Measurements from ENCODE around the gene NES. TPM values are rescaled to one million over a fixed set of nuclear protein-coding genes. Genes with fewer than 3 reads are reported as not detected.
A peak's percentile ranks its signal among the peaks of the same experiment; 100 is the strongest.

NES gene, protein sequence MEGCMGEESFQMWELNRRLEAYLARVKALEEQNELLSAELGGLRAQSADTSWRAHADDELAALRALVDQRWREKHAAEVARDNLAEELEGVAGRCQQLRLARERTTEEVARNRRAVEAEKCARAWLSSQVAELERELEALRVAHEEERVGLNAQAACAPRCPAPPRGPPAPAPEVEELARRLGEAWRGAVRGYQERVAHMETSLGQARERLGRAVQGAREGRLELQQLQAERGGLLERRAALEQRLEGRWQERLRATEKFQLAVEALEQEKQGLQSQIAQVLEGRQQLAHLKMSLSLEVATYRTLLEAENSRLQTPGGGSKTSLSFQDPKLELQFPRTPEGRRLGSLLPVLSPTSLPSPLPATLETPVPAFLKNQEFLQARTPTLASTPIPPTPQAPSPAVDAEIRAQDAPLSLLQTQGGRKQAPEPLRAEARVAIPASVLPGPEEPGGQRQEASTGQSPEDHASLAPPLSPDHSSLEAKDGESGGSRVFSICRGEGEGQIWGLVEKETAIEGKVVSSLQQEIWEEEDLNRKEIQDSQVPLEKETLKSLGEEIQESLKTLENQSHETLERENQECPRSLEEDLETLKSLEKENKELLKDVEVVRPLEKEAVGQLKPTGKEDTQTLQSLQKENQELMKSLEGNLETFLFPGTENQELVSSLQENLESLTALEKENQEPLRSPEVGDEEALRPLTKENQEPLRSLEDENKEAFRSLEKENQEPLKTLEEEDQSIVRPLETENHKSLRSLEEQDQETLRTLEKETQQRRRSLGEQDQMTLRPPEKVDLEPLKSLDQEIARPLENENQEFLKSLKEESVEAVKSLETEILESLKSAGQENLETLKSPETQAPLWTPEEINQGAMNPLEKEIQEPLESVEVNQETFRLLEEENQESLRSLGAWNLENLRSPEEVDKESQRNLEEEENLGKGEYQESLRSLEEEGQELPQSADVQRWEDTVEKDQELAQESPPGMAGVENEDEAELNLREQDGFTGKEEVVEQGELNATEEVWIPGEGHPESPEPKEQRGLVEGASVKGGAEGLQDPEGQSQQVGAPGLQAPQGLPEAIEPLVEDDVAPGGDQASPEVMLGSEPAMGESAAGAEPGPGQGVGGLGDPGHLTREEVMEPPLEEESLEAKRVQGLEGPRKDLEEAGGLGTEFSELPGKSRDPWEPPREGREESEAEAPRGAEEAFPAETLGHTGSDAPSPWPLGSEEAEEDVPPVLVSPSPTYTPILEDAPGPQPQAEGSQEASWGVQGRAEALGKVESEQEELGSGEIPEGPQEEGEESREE (N-terminal part only)
- not detected for total RNA-seq

DNA sequence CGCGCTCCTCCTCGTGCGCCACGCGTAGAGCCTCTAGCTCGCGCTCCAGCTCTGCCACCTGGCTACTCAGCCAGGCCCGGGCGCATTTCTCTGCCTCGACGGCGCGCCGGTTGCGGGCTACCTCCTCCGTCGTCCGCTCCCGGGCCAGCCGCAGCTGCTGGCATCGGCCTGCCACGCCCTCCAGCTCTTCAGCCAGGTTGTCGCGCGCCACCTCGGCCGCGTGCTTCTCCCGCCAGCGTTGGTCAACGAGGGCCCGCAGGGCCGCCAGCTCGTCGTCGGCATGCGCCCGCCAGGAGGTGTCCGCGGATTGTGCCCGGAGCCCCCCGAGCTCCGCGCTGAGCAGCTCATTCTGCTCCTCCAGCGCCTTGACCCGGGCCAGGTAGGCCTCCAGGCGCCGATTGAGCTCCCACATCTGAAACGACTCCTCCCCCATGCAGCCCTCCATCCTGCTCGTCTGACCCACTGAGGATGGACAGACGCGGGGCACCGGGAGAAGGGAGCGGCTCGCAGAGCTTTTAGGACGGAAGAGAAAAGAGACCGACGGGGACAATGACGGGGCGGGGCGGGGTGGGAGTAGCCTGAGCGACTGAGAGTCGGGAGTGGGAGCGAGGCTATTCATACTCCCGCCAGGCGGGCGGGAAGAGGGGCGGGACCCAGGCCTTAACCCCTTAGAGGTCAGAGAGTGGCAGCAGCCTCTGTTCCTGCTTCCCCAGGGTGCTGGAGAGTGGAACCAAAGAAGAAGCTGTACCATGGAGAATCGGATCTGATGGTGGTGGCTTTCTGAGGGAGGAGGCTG lies at the start of gene NES:
TSS of gene NES (minus strand) at position 588 of the 796 bp plus-strand sequence. CDS start at position 445, 143 bp downstream.
- H3K36me3 Mint-ChIP-seq = no peaks in the 10 kb centered on the region
- H3K9me3 Mint-ChIP-seq = no peaks in the 10 kb centered on the region
- ATAC-seq = no peak
- peak within 1 kb of the TSS in 1 of 2 donors; percentile 21 for H3K27ac Mint-ChIP-seq
- H3K4me3 Mint-ChIP-seq = no peak within 1 kb of the TSS
- H3K4me1 Mint-ChIP-seq (ENCODE audit: low read depth in 2 of 2) = peaks cover 5 to 15% of the 10 kb centered on the region in 2 donors
- DNase-seq (ENCODE audit: low spot score) = peak; percentile 44
- H3K27me3 Mint-ChIP-seq = peaks cover 55 to 67% of the 10 kb centered on the region in 2 donors

DNA sequence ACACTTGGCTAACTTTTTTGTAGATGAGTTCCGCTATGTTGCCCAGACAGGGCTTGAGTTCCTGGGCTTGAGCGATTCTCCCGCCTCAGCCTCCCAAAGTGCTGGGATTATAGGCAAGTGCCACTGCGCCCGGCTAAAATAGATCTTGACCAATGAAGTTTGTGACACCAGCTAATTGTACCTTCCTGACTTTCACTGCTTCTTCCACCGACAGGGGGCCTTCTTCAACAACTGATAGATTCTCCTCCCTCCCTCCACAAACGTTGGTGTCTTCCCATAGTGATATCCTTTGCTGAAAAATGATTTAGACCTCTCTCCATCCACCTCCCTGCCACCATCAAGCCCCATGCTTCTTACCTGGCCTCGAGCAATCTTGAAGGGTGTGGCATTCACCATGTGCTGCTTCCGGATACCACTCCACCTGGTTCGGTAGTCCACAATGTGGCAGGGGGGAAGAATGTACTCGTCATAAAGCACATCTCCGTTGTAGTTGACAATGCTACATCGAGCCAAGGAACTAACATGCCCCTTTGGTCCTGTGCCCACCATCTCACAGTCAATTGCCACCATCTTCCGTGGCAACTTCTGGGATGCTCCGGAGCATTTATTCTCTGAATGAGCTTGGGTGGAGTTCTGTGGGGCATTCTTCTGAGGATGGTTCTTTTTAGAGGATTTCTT lies 49.5 kb upstream of the NES start:
- Mint-ChIP-seq H3K27me3 (no peaks in the 10 kb centered on the region), H3K4me3 (no peak overlapping the region), H3K27ac (no peak overlapping the region), H3K4me1 (ENCODE audit: low read depth in 2 of 2) (peaks cover 23 to 32% of the 10 kb centered on the region in 2 donors), H3K36me3 (peaks cover 25% of the 10 kb centered on the region), H3K9me3 (no peaks in the 10 kb centered on the region)
- ATAC-seq (no peak), DNase-seq (ENCODE audit: low spot score) (no peak)

DNA sequence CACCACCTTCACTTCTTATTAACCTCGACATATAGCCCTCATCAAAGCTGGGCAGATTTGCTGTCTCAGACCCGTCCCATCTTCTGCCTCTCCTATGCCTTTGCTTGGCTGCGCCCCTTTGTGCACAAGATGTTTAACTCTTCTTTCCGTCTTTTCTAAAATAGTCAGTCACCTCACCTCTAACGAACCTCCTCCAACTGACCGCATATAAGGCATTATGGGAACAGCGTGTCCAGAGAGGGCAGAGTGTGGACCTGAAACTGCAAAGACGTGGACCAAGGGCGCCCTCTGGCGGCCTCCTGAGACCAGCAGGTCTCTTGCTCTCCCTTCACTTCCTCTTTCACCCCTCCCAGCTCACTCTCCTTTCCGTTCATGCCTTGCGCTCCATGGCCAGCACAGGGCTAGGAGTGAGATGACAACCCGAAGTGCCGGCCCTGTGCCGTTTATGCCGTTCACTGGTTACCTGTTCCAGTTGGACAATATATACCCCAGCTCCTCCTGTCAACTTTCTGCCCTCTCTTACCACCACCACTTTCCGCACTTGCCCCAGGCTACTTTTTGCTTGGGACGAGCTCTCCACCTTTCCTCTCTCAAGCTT lies 48.6 kb upstream of the NES start:
- ATAC-seq (peak; percentile 45 to 54), DNase-seq (ENCODE audit: low spot score) (peak; percentile 87)
- peaks cover 28 to 39% of the 10 kb centered on the region in 2 donors for H3K4me1 Mint-ChIP-seq (ENCODE audit: low read depth in 2 of 2)
- no peak overlapping the region for H3K4me3 Mint-ChIP-seq
- peaks cover 29% of the 10 kb centered on the region for H3K36me3 Mint-ChIP-seq
- H3K27me3 Mint-ChIP-seq = no peaks in the 10 kb centered on the region
- H3K9me3 Mint-ChIP-seq = no peaks in the 10 kb centered on the region
- H3K27ac Mint-ChIP-seq = no peak overlapping the region

DNA sequence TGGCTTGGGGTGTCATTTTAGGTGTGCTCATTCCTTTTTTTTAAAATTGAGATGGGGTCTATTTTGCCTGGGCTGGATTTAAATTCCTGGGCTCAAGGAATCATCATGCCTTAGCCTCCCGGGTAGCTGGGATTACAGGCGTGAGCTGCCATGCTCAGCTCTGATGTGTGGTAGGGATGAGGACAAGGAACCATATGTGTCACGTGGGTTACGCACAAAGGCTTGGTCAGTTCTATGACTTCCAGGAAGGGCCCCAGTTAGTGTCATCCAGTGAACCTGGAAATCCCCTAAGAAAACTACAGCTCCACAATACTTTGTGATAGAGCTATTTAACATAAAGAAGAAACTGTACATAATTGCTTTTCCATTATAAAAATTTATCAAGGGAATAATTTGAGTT lies 44.3 kb upstream of the NES start:
- H3K4me1 Mint-ChIP-seq (ENCODE audit: low read depth in 2 of 2) = peaks cover 22 to 23% of the 10 kb centered on the region in 2 donors
- DNase-seq (ENCODE audit: low spot score) (peak; percentile 82), ATAC-seq (peak; percentile 81 to 83)
- peaks cover 25% of the 10 kb centered on the region for H3K36me3 Mint-ChIP-seq
- H3K9me3 Mint-ChIP-seq = no peaks in the 10 kb centered on the region
- peak overlapping the region; percentile 67 for H3K4me3 Mint-ChIP-seq
- H3K27ac Mint-ChIP-seq = peak overlapping the region; percentile 91 to 99
- H3K27me3 Mint-ChIP-seq = no peaks in the 10 kb centered on the region

DNA sequence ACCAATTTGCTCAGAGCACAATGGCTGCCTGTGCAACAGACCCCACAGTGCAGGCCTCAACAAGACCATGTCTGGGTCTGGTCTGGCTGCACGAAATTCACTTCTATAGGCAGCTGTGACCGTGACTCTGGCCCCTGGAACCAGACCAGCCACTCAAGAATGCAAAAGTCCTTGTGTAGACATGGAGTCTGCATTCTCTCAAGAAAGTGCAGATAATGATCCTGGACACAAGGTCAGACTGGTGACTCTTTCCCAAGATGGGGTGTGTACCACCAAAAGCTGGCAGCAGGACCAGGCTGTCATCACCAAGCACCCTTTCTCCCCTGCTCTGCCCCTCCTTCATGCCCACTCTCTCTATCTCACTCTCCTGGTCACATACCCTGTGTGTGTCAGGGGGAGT lies 43.9 kb upstream of the NES start:
- ATAC-seq = peak; percentile 44 to 64
- Mint-ChIP-seq H3K27me3 (no peaks in the 10 kb centered on the region), H3K36me3 (peaks cover 25% of the 10 kb centered on the region), H3K9me3 (no peaks in the 10 kb centered on the region), H3K4me3 (peak overlapping the region; percentile 67), H3K4me1 (ENCODE audit: low read depth in 2 of 2) (peaks cover 23 to 24% of the 10 kb centered on the region in 2 donors), H3K27ac (peak overlapping the region; percentile 91 to 99)
- no peak for DNase-seq (ENCODE audit: low spot score)

DNA sequence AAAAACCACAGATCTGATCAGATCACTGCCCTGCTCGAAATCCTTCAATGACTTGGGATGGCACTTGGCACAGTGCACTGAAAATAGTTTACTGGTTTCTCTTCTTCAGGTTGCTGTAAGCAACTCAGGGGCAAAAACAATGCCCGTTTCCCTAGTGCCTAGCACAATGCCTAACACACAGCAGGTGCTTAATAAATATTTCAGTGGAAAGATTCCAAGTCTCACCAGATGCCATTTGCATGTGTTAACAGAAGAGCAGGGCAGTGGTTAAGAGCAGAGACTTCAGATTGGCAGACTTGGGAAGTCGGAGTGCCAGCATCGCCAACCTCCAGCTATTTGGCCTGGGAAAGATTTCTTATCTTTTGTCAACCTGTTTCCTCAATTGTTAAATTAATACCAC lies 40.1 kb upstream of the NES start:
- Mint-ChIP-seq H3K9me3 (no peaks in the 10 kb centered on the region), H3K27ac (no peak overlapping the region), H3K4me3 (no peak overlapping the region), H3K27me3 (no peaks in the 10 kb centered on the region), H3K4me1 (ENCODE audit: low read depth in 2 of 2) (peaks cover 15 to 16% of the 10 kb centered on the region in 2 donors), H3K36me3 (peaks cover 13% of the 10 kb centered on the region)
- no peak for DNase-seq (ENCODE audit: low spot score)
- ATAC-seq = no peak

DNA sequence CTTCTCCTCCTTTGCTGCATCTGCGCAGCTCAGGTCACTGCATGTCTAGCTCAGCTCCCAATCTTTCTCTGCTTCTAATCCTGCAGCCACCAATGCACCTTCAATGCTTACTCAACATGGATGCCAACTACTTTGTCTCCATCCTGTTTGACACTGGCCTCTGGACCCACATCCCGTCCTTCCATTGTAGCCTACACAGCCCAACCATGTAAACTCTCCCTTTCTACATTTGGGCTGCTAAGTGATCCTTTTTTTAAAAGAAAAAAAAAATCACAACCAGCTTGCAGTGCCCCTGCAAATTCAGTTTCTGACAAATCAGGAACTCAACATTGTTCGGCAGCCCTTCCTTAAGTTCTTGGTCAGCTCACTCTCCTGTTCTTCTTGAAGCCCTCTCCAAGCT lies 37.6 kb upstream of the NES start:
- H3K4me3 Mint-ChIP-seq = no peak overlapping the region
- H3K27me3 Mint-ChIP-seq = no peaks in the 10 kb centered on the region
- H3K27ac Mint-ChIP-seq = peak overlapping the region in 1 of 2 donors; percentile 3
- no peaks in the 10 kb centered on the region for H3K9me3 Mint-ChIP-seq
- DNase-seq (ENCODE audit: low spot score) (no peak), ATAC-seq (peak in 1 of 2 donors; percentile 32)
- peaks cover 9 to 10% of the 10 kb centered on the region in 2 donors for H3K4me1 Mint-ChIP-seq (ENCODE audit: low read depth in 2 of 2)
- H3K36me3 Mint-ChIP-seq = peaks cover 9% of the 10 kb centered on the region

DNA sequence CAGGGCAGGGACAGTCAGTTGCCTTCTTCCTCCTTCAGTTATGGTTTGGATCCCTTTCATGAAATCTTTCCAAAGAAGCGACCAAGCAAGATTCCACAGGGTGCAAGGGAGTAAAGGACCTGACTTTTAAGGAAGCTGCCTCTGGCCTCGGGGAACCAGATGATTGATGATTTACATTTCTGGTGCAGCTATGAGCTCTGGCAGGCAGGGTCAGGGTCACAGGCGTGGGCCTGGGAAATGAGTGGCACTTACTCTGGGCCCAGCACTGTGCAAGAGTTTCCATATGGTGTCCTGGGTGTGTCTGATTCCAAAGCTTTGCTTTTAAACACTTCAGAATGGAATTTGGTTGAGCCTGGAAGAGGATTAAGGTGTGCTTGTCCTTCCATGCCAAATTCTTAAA lies 35.4 kb upstream of the NES start:
- ATAC-seq = no peak
- no peak for DNase-seq (ENCODE audit: low spot score)
- Mint-ChIP-seq H3K4me3 (no peak overlapping the region), H3K36me3 (peaks cover 9% of the 10 kb centered on the region), H3K27ac (no peak overlapping the region), H3K9me3 (no peaks in the 10 kb centered on the region), H3K4me1 (ENCODE audit: low read depth in 2 of 2) (peaks cover 9 to 10% of the 10 kb centered on the region in 2 donors), H3K27me3 (no peaks in the 10 kb centered on the region)

DNA sequence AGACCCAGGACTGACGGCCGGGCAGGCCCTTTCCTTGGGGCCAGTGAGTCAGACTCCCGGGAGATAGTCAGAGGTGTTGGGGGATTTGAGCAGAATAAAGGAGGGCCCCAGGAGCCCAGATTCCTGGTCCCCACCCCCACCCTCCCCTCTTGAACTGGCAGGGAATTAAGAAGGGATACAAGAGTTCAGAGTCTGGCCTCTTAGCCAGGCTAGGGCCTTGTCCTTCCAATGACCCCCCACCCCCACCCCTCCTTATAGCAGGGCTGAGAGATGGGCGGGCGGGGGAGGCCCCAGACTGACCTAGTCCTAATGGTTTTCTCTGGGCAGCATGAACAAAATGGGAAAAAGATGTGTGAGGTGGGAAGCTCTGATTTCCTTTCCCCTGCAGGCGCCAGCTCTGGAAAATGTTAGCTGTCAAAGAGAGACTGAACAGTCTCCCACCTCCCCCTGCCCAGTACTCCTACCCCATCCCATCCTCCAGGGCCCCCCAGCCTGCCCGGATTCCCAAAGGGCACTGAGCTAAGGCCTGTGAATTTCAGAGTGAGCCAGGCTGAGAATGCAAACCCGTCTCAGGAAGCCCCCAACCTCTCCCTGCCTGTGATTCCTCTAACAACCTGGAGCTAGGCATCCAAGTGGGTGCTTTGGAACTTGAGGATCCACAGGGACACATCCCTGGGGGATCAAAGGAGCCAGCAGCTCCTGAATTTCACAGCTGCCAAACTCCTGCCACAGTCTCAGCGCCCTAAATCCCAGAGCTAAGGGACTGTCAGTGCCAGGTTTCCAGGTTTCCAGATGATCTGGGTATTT lies 34.0 kb upstream of the NES start:
- ATAC-seq (no peak), DNase-seq (ENCODE audit: low spot score) (no peak)
- Mint-ChIP-seq H3K27ac (no peak overlapping the region), H3K27me3 (no peaks in the 10 kb centered on the region), H3K4me1 (ENCODE audit: low read depth in 2 of 2) (peaks cover 9 to 14% of the 10 kb centered on the region in 2 donors), H3K9me3 (no peaks in the 10 kb centered on the region), H3K36me3 (peaks cover 4% of the 10 kb centered on the region), H3K4me3 (no peak overlapping the region)

DNA sequence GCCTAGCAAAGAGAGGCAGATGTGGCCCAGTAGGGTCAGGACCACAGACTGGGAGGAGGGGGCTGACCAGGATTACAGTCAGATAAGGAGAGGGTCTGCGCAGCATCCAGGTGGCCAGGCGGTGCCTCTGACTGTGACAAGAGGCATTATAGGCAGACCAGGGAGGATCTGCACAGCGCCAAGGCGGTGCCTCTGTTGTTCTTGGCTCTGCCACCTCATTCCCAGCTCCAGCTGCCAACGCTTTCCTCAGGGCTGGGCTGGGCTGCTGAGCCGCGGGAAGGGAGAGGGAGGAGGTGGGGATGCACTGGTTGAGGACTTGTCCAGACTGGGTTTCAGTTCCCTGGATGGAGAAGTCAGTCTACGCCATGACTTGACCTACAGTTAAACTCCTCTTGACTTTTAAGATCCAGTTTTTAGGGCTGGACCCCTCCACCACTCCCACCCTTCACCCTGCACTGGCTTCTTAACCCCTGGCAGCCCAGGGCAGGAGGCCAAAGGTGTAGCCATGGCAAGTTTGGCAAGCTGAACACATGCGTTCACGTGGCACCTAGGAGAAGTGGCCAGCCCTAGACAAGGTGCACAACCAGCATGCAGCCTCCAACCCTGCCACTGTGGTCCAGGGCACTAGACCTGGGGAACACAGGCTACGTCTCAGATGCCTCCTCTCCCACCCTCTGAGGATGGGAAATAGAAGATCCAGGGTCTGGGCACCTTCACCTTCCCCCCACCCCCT lies 32.7 kb upstream of the NES start:
- Mint-ChIP-seq H3K4me1 (ENCODE audit: low read depth in 2 of 2) (peaks cover 0 to 14% of the 10 kb centered on the region in 2 donors), H3K9me3 (no peaks in the 10 kb centered on the region), H3K27me3 (peaks cover 0 to 2% of the 10 kb centered on the region in 2 donors), H3K4me3 (no peak overlapping the region), H3K36me3 (no peaks in the 10 kb centered on the region), H3K27ac (no peak overlapping the region)
- no peak for DNase-seq (ENCODE audit: low spot score)
- ATAC-seq = no peak

DNA sequence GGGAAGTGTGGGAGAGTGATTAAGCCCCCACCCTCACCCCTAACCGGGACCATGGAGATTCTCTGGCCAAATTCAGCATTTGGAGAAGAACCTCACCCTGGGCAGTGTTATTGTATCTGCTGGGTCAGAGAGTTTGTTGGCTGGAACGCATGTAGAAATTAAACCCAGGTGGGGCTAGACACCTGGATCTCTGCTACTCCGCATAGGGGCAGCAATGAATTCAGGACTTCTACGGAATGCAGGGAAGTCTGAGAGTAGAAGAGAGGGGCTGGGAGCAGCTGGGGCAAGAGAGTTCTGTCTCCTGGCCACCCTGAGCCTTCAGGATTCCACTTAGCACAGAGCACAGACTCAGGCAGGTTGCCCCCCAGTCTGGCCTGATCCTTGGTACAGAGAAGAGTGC lies 31.8 kb upstream of the NES start:
- Mint-ChIP-seq H3K9me3 (no peaks in the 10 kb centered on the region), H3K36me3 (no peaks in the 10 kb centered on the region), H3K4me3 (no peak overlapping the region), H3K4me1 (ENCODE audit: low read depth in 2 of 2) (peaks cover 0 to 20% of the 10 kb centered on the region in 2 donors), H3K27me3 (peaks cover 7% of the 10 kb centered on the region in 2 donors), H3K27ac (no peak overlapping the region)
- no peak for DNase-seq (ENCODE audit: low spot score)
- no peak for ATAC-seq
